NT2/D1 (cell line): ENCODE measurements around the gene TMEM117.

Source experiments
- DNase-seq: peaks from one replicate; pipeline ENCODE4 v3.0.0-alpha.2; 2011; ENCODE audit warnings: low read depth, low spot score
- H3K27me3 ChIP-seq: 2 replicates; pipeline ENCODE4 v1.6.0; 2011; ENCODE audit warnings: mild to moderate bottlenecking; ENCODE audit not compliant: insufficient read length, insufficient read depth
- H3K36me3 ChIP-seq: 2 replicates; pipeline ENCODE4 v1.6.1; 2011; ENCODE audit warnings: mild to moderate bottlenecking, low read length, mixed read lengths; ENCODE audit not compliant: insufficient read depth, insufficient read length
- H3K4me1 ChIP-seq: 2 replicates; pipeline ENCODE4 v1.5.1; 2011; ENCODE audit not compliant: insufficient read depth, insufficient read length
- H3K4me3 ChIP-seq: 2 replicates; pipeline ENCODE4 v1.5.1; 2011; ENCODE audit warnings: low read depth; ENCODE audit not compliant: insufficient read length
- H3K9ac ChIP-seq: 2 replicates; pipeline ENCODE4 v1.6.0; 2011; ENCODE audit warnings: low read depth; ENCODE audit not compliant: insufficient read length
- H3K9me3 ChIP-seq: 2 replicates; pipeline ENCODE4 v1.5.1; 2011; ENCODE audit warnings: mild to moderate bottlenecking, low read length; ENCODE audit not compliant: insufficient read depth
- SUZ12 ChIP-seq: IDR thresholded peaks from 2 replicates; pipeline ENCODE4 v1.6.1; 2011; ENCODE audit not compliant: insufficient read length, insufficient read depth; ENCODE audit errors: extremely low read depth
- YY1 ChIP-seq: IDR thresholded peaks from 2 replicates; pipeline ENCODE4 v1.6.1; 2011; ENCODE audit not compliant: insufficient read length, insufficient read depth
- ZNF274 ChIP-seq: IDR thresholded peaks from 2 replicates; pipeline ENCODE4 v1.6.1; 2011; ENCODE audit warnings: mild to moderate bottlenecking, low read depth, low read length

TMEM117 gene

DNA sequence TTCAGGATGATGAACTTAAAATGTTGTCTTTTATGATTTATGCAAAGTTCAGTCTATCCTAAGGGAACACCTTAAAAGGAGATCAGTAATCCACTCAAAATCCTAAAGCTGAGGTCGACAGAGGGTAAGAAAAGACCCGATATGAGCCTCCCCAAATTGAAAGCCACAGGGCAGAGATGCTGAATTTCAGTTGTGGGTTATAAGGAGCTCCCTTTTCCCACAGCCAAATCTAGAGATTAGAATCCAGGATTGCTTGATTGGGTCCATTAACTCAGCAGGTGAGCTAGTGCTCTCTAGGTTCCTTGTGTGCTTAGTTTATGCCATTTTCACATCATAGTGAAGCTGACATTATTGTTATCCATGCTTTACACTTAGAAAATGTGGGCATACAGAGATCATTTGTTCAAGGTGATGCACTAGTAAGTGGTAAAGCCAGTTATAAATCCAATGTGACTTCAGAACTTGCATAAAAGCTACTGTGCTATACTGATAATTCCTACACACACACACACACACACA is 417.5 kb downstream of the TMEM117 start:
- Histone ChIP-seq H3K9ac (no peak overlapping the region), H3K9me3 (no peaks in the 10 kb centered on the region), H3K36me3 (no peaks in the 10 kb centered on the region), H3K27me3 (no peaks in the 10 kb centered on the region), H3K4me1 (no peaks in the 10 kb centered on the region), H3K4me3 (no peak overlapping the region)
- no peak for DNase-seq
- TF ChIP-seq SUZ12 = no peak
- TF ChIP-seq ZNF274 = no peak
- TF ChIP-seq YY1 = no peak

- DNase-seq = no peak
- no peak overlapping the region for H3K9ac ChIP-seq
- H3K27me3 ChIP-seq = no peaks in the 10 kb centered on the region
- no peaks in the 10 kb centered on the region for H3K4me1 ChIP-seq
- TF ChIP-seq ZNF274 (no peak), YY1 (no peak), SUZ12 (no peak)
- H3K36me3 ChIP-seq = no peaks in the 10 kb centered on the region
- no peak overlapping the region for H3K4me3 ChIP-seq
- no peaks in the 10 kb centered on the region for H3K9me3 ChIP-seq
These were observed 422.4 kb downstream of the TMEM117 start for GRCh38 chr12:44258246-44258645.

DNA sequence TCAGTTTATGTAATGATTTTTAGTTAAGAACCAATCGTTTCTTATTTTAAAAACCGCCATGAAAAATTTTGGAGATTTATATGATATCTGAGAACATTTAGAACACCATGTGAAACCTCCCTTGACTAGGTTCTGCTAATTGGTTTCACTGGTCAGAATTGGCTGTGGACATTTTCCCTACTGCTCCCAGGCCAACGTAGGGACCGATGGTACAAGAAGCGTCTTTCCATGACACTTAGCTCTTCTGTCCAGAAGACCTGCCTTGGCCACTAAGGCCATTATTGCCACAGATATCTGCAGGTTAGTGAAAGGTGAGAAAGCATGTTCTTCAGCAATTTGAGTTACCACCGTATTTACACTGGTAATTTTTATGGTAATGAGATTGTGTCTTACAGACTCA is 424.0 kb downstream of the TMEM117 start:
- Histone ChIP-seq H3K27me3 (no peaks in the 10 kb centered on the region), H3K4me3 (no peak overlapping the region), H3K9me3 (no peaks in the 10 kb centered on the region), H3K36me3 (no peaks in the 10 kb centered on the region), H3K4me1 (no peaks in the 10 kb centered on the region), H3K9ac (no peak overlapping the region)
- no peak for DNase-seq
- no peak for TF ChIP-seq YY1
- no peak for TF ChIP-seq SUZ12
- TF ChIP-seq ZNF274 = no peak

DNA sequence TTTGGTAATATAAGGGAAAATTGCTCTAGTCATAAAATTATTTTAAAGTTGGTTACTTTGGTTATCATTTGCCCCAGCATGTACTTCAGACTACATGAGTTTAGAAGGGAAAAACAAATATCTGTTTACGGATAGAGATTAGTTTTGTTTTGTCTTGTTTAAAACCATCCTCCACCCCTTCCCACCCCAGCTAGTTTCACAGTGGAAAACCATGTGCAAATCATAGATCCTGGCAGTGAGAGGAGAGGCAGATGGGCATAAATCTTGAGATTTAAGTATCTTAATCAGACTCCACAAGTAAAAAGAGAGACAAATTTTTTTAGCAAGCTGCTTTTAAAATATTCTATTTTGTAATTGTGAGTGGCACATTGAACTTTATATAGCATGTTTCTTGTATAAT is 424.7 kb downstream of the TMEM117 start:
- Histone ChIP-seq H3K4me3 (no peak overlapping the region), H3K27me3 (no peaks in the 10 kb centered on the region), H3K9ac (no peak overlapping the region), H3K4me1 (no peaks in the 10 kb centered on the region), H3K36me3 (no peaks in the 10 kb centered on the region), H3K9me3 (no peaks in the 10 kb centered on the region)
- no peak for DNase-seq
- TF ChIP-seq SUZ12 (no peak), ZNF274 (no peak), YY1 (no peak)

DNA sequence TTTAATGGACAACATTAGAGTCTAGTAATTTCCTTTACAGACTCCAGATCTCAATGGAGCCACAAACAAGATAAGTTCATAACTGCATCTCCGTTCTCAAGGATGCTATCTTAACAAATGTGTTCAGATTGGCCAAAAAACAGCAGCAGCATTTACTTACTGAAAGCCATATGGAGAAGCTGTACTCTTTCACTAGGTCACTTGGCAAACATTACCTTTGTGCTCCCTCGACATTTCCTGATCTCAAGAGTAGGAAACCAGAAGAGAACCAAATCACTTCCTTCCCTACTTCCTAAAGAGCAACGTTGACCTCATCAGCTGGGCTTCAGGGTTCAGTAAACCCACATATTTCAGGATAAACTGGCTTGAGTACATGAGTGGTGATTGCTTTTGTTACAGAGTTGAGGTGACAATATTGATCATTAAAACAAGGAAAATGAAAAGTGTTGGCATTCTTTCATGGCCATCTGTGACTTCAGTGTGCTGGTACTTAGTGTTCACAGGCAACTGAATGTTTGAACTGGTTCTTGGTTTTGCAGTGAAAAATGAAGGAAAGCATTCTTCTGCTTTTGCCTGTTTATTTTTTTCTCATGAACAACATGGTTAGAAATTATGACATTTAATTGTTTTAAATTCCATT is 449.6 kb downstream of the TMEM117 start:
- no peak overlapping the region for H3K9ac ChIP-seq
- H3K4me1 ChIP-seq = no peaks in the 10 kb centered on the region
- H3K4me3 ChIP-seq = no peak overlapping the region
- no peaks in the 10 kb centered on the region for H3K9me3 ChIP-seq
- H3K27me3 ChIP-seq = no peaks in the 10 kb centered on the region
- TF ChIP-seq YY1 (no peak), SUZ12 (no peak), ZNF274 (no peak)
- no peak for DNase-seq
- no peaks in the 10 kb centered on the region for H3K36me3 ChIP-seq

GRCh38 chr12:44286336-44286735 is 450.5 kb downstream of the TMEM117 start:
- Histone ChIP-seq H3K36me3 (no peaks in the 10 kb centered on the region), H3K4me1 (no peaks in the 10 kb centered on the region), H3K9me3 (no peaks in the 10 kb centered on the region), H3K4me3 (no peak overlapping the region), H3K9ac (no peak overlapping the region), H3K27me3 (no peaks in the 10 kb centered on the region)
- TF ChIP-seq ZNF274 (no peak), YY1 (no peak), SUZ12 (no peak)
- DNase-seq = no peak

GRCh38 chr12:44286821-44287505 is 451.1 kb downstream of the TMEM117 start:
- no peak for DNase-seq
- Histone ChIP-seq H3K9me3 (no peaks in the 10 kb centered on the region), H3K36me3 (no peaks in the 10 kb centered on the region), H3K4me3 (no peak overlapping the region), H3K9ac (no peak overlapping the region), H3K27me3 (no peaks in the 10 kb centered on the region), H3K4me1 (no peaks in the 10 kb centered on the region)
- TF ChIP-seq SUZ12 = no peak
- TF ChIP-seq ZNF274 = no peak
- TF ChIP-seq YY1 = no peak
